OCI-LY1 (cell line): ENCODE measurements around the gene LAMA3.

Source experiments
- EZH2 ChIP-seq: fragments of 200-600 bp; sonication (generic), shearing (Covaris generic); IDR thresholded peaks from 2 replicates; pipeline ENCODE4 v1.8.0; 2017; ENCODE audit warnings: borderline replicate concordance, mixed run types, mild to moderate bottlenecking, antibody characterized with exemption, low read length, moderate library complexity, mixed read lengths
- TF ChIP-seq, protein P1 (sequence below): fragments of 200-600 bp; sonication (generic), shearing (Covaris generic); IDR thresholded peaks from 2 replicates; pipeline ENCODE4 v1.5.1; 2017; ENCODE audit warnings: mild to moderate bottlenecking, antibody characterized with exemption, low read length, moderate library complexity, mixed read lengths

- TF ChIP-seq, protein P1, sequence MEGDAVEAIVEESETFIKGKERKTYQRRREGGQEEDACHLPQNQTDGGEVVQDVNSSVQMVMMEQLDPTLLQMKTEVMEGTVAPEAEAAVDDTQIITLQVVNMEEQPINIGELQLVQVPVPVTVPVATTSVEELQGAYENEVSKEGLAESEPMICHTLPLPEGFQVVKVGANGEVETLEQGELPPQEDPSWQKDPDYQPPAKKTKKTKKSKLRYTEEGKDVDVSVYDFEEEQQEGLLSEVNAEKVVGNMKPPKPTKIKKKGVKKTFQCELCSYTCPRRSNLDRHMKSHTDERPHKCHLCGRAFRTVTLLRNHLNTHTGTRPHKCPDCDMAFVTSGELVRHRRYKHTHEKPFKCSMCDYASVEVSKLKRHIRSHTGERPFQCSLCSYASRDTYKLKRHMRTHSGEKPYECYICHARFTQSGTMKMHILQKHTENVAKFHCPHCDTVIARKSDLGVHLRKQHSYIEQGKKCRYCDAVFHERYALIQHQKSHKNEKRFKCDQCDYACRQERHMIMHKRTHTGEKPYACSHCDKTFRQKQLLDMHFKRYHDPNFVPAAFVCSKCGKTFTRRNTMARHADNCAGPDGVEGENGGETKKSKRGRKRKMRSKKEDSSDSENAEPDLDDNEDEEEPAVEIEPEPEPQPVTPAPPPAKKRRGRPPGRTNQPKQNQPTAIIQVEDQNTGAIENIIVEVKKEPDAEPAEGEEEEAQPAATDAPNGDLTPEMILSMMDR: no peak
- TF ChIP-seq EZH2: no peak
These were observed 164.4 kb downstream of the LAMA3 start for GRCh38 chr18:23853448-23854195.
